ENCODE results near the gene KLHL35.

DNA sequence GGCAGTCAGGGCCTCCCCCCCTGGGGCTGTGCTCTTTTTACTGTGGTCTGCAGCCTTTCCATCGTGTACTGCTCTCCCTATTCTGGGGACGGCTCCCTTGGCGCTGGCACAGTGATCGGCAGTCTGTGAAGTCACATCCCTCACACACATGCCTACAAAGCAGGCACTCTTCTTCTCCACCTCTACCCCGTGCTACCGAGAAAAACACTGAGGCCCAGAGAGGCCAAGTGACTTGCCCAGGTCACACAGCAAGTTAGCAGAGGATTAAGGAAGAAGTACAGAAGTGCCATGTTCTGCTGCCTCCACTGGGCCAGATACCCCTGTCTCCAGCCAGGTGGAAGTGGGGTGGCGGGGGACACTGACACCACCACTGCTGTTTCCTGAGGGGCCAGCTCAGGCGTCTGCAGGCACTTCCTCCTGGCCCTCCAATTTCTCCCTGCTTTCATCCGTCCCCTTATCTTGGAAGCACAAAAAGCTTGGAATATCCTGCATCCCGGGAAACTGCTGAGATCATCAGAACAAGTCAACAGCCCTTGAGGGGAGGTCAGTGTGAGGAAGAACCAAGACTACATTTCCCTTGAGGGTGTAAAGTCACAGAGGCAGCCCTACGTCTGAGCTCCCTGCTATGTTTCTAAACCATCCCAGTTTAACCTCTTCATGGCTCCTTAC lies 30.2 kb upstream of the KLHL35 start:
- TF ChIP-seq, protein P1, sequence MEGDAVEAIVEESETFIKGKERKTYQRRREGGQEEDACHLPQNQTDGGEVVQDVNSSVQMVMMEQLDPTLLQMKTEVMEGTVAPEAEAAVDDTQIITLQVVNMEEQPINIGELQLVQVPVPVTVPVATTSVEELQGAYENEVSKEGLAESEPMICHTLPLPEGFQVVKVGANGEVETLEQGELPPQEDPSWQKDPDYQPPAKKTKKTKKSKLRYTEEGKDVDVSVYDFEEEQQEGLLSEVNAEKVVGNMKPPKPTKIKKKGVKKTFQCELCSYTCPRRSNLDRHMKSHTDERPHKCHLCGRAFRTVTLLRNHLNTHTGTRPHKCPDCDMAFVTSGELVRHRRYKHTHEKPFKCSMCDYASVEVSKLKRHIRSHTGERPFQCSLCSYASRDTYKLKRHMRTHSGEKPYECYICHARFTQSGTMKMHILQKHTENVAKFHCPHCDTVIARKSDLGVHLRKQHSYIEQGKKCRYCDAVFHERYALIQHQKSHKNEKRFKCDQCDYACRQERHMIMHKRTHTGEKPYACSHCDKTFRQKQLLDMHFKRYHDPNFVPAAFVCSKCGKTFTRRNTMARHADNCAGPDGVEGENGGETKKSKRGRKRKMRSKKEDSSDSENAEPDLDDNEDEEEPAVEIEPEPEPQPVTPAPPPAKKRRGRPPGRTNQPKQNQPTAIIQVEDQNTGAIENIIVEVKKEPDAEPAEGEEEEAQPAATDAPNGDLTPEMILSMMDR (IDR thresholded peaks at IDR 0.05; ENCODE audit: insufficient read depth, low read depth, low read length), result no peak
- no peak for TF ChIP-seq EZH2 (IDR thresholded peaks at IDR 0.05; ENCODE audit: insufficient read depth, low read length)

Data from astrocyte (in vitro differentiated cells and primary cell).